Left ventricle myocardium inferior (tissue), 1 donor: ENCODE data around the gene GFRA1. TPM values are rescaled to one million over a fixed set of nuclear protein-coding genes. Genes with fewer than 3 reads are reported as not detected.

ENCODE experiments used
- DNase-seq: peaks from one replicate; pipeline ENCODE4 v3.0.0-alpha.2; 2020
- H3K27ac ChIP-seq: fragments of 200-600 bp; replicated peaks from 2 replicates; pipeline ENCODE4 v1.8.0; 2021
- H3K27me3 ChIP-seq: fragments of 200-600 bp; 2 replicates; pipeline ENCODE4 v1.8.0; 2021; ENCODE audit warnings: low read depth
- H3K36me3 ChIP-seq: fragments of 200-600 bp; 2 replicates; pipeline ENCODE4 v1.8.0; 2021
- H3K4me1 ChIP-seq: fragments of 200-600 bp; 2 replicates; pipeline ENCODE4 v1.8.0; 2021
- H3K4me3 ChIP-seq: fragments of 200-600 bp; 2 replicates; pipeline ENCODE4 v1.8.0; 2021; ENCODE audit warnings: mild to moderate bottlenecking, moderate library complexity
- H3K9me3 ChIP-seq: fragments of 200-600 bp; replicated peaks from 2 replicates; pipeline ENCODE4 v1.8.0; 2021
- CTCF ChIP-seq: fragments of 200-600 bp; IDR thresholded peaks from 2 replicates; pipeline ENCODE4 v1.8.0; 2021; ENCODE audit warnings: antibody characterized with exemption, mild to moderate bottlenecking, borderline replicate concordance
- intact Hi-C: fragments of 100-400 bp; cut with micrococcal nuclease; formaldehyde crosslinking; loops from one replicate; pipeline ENCODE4 v1.11.0; 2022
- total RNA-seq: library from RNA; stranded (reverse); fragmentation: NEBNext Ultra II Directional; extraction: Animal tissue kit (Norgen Biotek cat#: 25700); gene quantifications from one replicate; pipeline ENCODE4 v1.2.1, GENCODE V29; 2021
- donor health status: DM: no; HTN: yes; CAD: no; lungs with severe emphysema.

GFRA1 gene
- total RNA-seq, 1 donor from 2014 or later, result 5.1 TPM

DNA sequence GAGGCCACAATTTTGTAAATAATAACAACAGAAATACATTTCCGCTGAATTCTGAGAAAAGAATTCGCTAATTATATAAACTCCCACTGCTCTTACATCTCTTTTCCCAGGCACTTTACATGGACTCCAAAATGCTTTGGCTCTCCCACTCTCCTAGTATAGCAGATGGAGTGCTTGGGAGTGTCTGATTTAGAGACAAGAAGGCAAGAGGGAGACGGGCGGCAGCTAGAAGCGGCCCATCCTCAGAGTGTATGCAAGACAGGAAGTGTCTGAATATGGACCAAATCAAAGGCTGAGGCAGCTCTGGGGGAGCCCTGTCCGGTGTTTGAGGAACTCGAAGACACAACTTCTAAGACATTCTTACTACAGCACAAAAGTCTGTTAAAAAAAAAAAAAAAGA is 212.1 kb downstream of the GFRA1 start:
- TF ChIP-seq CTCF, result no peak
- no peak for DNase-seq
- peaks cover 15% of the 10 kb centered on the region for H3K27me3 ChIP-seq
- no peaks in the 10 kb centered on the region for H3K4me1 ChIP-seq
- H3K9me3 ChIP-seq, result no peaks in the 10 kb centered on the region
- H3K36me3 ChIP-seq, result no peaks in the 10 kb centered on the region
- H3K4me3 ChIP-seq, result no peak overlapping the region
- intact Hi-C loops, result no loop called here
- no peak overlapping the region for H3K27ac ChIP-seq

- no peak for DNase-seq
- intact Hi-C loops, result no loop called here
- Histone ChIP-seq H3K27ac (no peak overlapping the region), H3K9me3 (no peaks in the 10 kb centered on the region), H3K36me3 (no peaks in the 10 kb centered on the region), H3K27me3 (peaks cover 15% of the 10 kb centered on the region), H3K4me1 (no peaks in the 10 kb centered on the region), H3K4me3 (no peak overlapping the region)
- TF ChIP-seq CTCF, result no peak
Observed at GRCh38 chr10:116059320-116059719, 213.7 kb downstream of the GFRA1 start.

GRCh38 chr10:116056445-116057293 is 216.3 kb downstream of the GFRA1 start:
- no peak for DNase-seq
- Histone ChIP-seq H3K36me3 (no peaks in the 10 kb centered on the region), H3K9me3 (no peaks in the 10 kb centered on the region), H3K4me1 (no peaks in the 10 kb centered on the region), H3K27me3 (peaks cover 10% of the 10 kb centered on the region), H3K4me3 (no peak overlapping the region), H3K27ac (no peak overlapping the region)
- no peak for TF ChIP-seq CTCF
- intact Hi-C loops, result no loop called here

GRCh38 chr10:116055917-116056252 is 217.1 kb downstream of the GFRA1 start:
- Histone ChIP-seq H3K27ac (no peak overlapping the region), H3K9me3 (no peaks in the 10 kb centered on the region), H3K4me3 (no peak overlapping the region), H3K27me3 (peaks cover 10% of the 10 kb centered on the region), H3K4me1 (no peaks in the 10 kb centered on the region), H3K36me3 (no peaks in the 10 kb centered on the region)
- DNase-seq, result no peak
- no peak for TF ChIP-seq CTCF
- intact Hi-C loops, result no loop called here

DNA sequence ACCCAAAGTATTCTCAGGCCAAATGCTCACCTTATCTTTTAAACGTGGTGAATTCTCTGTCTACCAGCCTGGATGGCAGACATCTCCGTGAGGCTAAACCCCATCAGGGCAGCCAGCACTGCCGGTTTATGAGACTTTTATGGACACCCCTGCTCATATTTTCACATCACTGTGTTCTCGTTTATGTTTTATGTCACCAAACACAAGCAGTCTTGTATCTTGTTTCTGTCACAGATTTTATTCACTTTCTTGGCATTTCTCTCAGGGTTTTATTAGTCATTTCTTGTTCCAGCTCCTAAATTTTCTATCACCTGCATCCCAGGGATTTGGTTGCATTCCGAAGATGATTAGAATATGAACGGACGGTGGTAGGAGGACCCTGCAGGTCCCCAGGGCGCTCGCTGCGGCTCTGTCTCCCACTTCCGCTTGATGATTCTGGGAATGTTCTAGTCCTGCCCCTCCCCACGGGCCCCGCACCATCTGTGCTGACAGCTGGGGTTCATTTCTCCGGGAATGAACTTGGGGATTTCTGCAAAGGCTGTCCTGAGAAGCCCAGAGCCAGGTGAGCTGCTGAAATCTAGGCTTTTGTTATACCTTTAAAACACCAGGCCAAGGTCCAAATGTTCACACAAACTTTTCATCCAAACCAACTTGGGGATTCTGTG is 217.6 kb downstream of the GFRA1 start:
- Histone ChIP-seq H3K36me3 (no peaks in the 10 kb centered on the region), H3K9me3 (no peaks in the 10 kb centered on the region), H3K27ac (no peak overlapping the region), H3K4me3 (no peak overlapping the region), H3K4me1 (no peaks in the 10 kb centered on the region), H3K27me3 (peaks cover 10% of the 10 kb centered on the region)
- peak; percentile 32 for DNase-seq
- intact Hi-C loops, result no loop called here
- no peak for TF ChIP-seq CTCF
